Jurkat, Clone E6-1 (cell line): ENCODE measurements around the gene BHLHE41. TPM values are rescaled to one million over a fixed set of nuclear protein-coding genes. Genes with fewer than 3 reads are reported as not detected.
A peak's percentile ranks its signal among the peaks of the same experiment; 100 is the strongest.

ENCODE experiments used
- DNase-seq: peaks from one replicate; pipeline ENCODE4 v3.0.0-alpha.2; 2011; ENCODE audit warnings: low read depth, low spot score
- H3K4me3 ChIP-seq: 2 replicates; pipeline ENCODE4 v1.5.1; 2011; ENCODE audit warnings: mild to moderate bottlenecking, low read length, control low read depth, moderate library complexity
- polyA plus RNA-seq: library from polyadenylated mRNA; unstranded; fragments of >200 nt; gene quantifications from one replicate; pipeline ENCODE4 v1.2.1, GENCODE V29; 2012; ENCODE audit warnings: missing spikeins; ENCODE audit not compliant: insufficient read length, insufficient read depth

BHLHE41 gene
- not detected for polyA plus RNA-seq

- peak within 1 kb of the TSS; percentile 53 for H3K4me3 ChIP-seq
- DNase-seq, result no peak
Observed at GRCh38 chr12:26124446-26125399, at the start of gene BHLHE41. Gene BHLHE41 (minus strand): TSS chr12:26125037. CDS start chr12:26124779, 258 bp downstream.

DNA sequence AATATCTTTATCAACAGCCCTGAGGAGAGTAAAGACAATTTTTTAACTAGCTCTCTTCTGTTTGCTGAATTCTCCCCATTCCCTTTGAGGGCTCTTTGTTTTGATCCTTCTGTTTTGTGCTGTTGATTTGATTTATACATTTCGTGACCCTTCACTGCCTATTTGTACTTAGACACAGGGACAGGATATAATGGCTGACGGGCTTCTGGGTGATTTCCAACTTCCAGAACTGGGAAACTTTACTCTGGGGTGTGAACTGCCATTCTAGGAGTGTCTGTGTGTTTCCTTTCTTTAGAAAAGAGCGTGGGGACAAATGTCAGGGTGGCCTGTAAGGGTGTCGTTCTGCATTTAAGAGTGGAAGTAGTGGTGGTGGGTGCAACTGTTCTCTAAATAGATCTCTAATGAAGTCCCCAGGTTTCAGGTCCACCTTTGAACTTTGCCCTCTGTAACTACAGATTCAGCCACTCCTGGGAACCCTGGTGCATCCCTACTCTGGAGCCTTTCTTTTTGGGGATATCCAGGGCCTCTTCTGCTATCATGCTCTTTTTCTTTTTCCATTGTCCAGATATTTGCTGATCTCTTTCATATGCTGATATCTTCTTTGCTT, 48.2 kb upstream of the BHLHE41 start:
- DNase-seq, result no peak
- H3K4me3 ChIP-seq, result no peak overlapping the region

DNA sequence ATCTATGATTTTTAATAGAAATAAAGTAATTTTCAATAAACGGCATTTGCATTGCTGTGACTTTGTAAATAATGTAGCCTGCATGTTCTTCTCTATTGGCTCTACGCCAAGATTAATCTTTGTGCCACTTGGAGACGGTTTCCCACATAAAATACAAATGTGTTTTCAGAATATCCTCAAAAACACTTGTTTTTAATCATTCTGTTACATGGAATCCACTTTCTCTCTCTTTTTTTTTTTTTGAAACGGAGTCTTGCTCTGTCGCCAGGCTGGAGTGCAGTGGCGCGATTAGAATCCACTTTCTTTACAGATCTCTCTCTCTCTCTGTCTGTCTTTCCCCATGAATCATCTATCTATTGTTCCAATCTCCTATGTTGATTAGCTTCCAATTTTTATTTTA, 47.7 kb upstream of the BHLHE41 start:
- DNase-seq, result no peak
- no peak overlapping the region for H3K4me3 ChIP-seq

GRCh38 chr12:26172013-26172412, 47.2 kb upstream of the BHLHE41 start:
- no peak for DNase-seq
- H3K4me3 ChIP-seq, result no peak overlapping the region

GRCh38 chr12:26164118-26164517, 39.3 kb upstream of the BHLHE41 start:
- H3K4me3 ChIP-seq, result no peak overlapping the region
- no peak for DNase-seq

GRCh38 chr12:26162905-26163304, 38.1 kb upstream of the BHLHE41 start:
- no peak overlapping the region for H3K4me3 ChIP-seq
- DNase-seq, result no peak

GRCh38 chr12:26162174-26162573, 37.3 kb upstream of the BHLHE41 start:
- DNase-seq, result no peak
- H3K4me3 ChIP-seq, result no peak overlapping the region

DNA sequence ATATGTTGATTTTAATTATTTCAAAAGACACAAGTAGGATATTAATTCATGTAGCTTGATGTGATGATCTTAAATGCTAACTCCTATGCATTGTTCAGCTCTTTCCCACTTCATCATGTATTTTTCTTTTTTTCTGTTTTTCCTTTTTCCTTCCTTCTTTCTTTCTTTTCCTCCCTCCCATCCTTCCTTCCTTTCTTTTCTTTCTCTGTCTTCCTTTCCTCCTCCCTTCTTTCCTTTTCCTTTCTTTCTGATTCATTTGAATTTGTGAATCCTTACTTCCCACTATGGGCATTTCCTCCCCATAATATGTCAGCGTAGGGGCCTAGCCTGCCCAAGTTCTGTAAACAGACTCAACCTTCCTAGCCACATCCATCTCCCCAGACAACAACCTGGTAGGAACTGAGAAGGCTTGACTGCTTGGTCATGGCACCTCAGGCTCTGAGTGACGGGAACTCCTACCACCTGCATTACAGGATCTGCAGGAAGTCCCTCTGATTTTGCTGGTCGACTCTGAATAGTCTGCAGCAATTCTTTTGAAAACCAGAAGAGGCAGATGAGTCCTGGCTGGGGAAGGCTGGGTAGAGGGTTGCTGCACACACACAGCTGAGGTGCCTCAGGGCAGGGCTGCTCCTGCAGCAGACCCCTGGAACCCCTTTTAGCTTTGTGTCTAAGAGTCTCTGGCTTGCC, 33.4 kb upstream of the BHLHE41 start:
- peak; percentile 28 for DNase-seq
- no peak overlapping the region for H3K4me3 ChIP-seq

GRCh38 chr12:26157001-26157400, 32.2 kb upstream of the BHLHE41 start:
- DNase-seq, result no peak

GRCh38 chr12:26156201-26156871, 31.5 kb upstream of the BHLHE41 start:
- no peak for DNase-seq
- H3K4me3 ChIP-seq, result no peak overlapping the region

More at GRCh38 chr12:26157001-26157400, 32.2 kb upstream of the BHLHE41 start:
- no peak overlapping the region for H3K4me3 ChIP-seq

GRCh38 chr12:26153421-26154154, 28.8 kb upstream of the BHLHE41 start:
- no peak for DNase-seq

GRCh38 chr12:26152507-26153102, 27.8 kb upstream of the BHLHE41 start:
- DNase-seq, result no peak
- H3K4me3 ChIP-seq, result no peak overlapping the region

More at GRCh38 chr12:26153421-26154154, 28.8 kb upstream of the BHLHE41 start:
- no peak overlapping the region for H3K4me3 ChIP-seq

GRCh38 chr12:26150736-26151450, 26.1 kb upstream of the BHLHE41 start:
- no peak for DNase-seq
- H3K4me3 ChIP-seq, result no peak overlapping the region

DNA sequence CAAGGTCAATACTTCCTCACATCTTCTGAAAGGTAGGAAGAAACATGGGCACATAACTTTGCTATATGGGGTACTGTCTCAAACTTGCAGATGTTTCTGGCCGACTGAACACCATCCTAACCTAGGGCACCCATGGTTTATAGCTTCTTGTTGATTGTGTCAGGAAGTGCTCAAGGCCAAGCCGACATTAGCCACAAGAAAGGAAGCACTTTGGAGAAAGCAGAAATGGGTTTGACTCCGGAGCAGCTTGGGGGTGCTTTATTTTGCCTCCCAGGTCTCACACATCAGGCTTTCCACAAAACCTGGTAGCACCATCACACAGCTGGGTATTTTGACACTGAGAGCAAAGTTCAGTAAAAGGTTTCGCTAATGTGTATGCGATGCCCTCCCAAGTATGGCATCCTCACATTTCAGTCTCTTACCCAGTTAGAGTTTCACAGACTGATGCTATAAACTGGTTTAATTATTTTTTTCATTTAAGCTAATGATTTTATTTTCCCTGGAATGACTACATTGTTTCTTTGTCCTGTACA, 25.2 kb upstream of the BHLHE41 start:
- peak; percentile 49 for DNase-seq
- H3K4me3 ChIP-seq, result no peak overlapping the region

DNA sequence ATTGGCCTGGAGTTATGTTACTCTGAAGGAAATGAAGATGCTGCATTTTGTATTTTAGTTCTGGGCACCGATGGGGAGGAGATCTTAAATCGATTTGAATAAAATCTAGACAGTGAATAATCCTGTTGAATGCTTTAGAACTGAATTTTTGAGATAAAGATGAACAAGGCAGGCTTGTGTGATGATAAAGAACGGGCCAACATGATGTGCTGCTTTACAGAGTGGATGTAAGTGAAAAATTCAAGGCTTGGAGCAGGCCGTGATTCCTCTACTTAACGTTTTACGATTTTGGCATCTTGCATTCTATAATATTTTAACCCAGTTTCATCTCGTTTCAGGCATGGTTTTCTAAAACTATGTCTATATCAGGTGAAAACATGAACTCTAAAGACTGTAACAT, 23.5 kb upstream of the BHLHE41 start:
- DNase-seq, result no peak
- no peak overlapping the region for H3K4me3 ChIP-seq

DNA sequence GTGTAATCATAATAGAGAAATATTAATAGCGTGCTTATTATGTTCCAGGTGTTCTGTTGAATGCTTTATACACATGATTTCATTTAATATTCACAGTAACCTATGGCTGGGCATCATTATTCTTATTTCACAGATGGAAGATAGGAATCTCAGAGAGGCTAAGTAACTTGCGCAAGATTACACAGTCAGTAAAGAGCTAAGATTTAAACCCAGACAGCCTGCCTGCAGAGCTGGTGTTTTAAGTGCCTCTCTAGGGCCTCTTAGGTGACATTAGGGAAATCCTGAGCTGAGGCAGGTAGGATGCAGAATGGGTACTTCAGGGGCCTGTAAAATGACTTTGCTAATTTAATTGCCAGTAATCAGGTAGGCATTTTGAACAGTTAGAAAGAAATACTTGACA, 18.5 kb upstream of the BHLHE41 start:
- DNase-seq, result no peak
- no peak overlapping the region for H3K4me3 ChIP-seq

DNA sequence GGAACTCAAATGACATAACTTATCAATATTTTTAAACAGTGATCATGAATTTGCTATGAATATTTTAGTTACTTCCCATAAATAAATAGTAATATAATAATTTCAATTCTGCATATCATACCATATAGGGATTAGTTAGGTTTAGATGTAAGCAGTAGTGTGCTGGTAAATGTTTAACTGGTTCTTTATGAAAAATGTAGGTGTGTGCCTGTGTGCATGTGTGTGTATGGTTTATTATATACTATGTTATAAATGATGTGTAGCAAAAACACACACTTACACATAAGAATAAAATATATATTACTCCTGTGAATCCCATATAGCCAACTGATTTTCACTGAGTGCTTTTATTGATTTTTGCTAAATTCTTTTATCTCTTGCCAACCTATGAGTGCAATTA, 14.0 kb upstream of the BHLHE41 start:
- DNase-seq, result no peak
- H3K4me3 ChIP-seq, result no peak overlapping the region
